Measurements from ENCODE around the gene GOPC.

- TF ChIP-seq SIN3A (IDR thresholded peaks at IDR 0.05; ENCODE audit: borderline replicate concordance, insufficient read depth, low read length) (no peak), TAF1 (IDR thresholded peaks at IDR 0.05; ENCODE audit: borderline replicate concordance, insufficient read depth, low read length) (no peak)
Measured at GRCh38 chr6:117530467-117531242, 71.7 kb downstream of the GOPC start.

Data from PFSK-1 (cell line).